ENCODE data around the gene GAL3ST3. TPM values are rescaled to one million over a fixed set of nuclear protein-coding genes. Genes with fewer than 3 reads are reported as not detected.

Gene GAL3ST3
- total RNA-seq, 2 donors from 2014 or later: 22.7 to 29.0 TPM

DNA sequence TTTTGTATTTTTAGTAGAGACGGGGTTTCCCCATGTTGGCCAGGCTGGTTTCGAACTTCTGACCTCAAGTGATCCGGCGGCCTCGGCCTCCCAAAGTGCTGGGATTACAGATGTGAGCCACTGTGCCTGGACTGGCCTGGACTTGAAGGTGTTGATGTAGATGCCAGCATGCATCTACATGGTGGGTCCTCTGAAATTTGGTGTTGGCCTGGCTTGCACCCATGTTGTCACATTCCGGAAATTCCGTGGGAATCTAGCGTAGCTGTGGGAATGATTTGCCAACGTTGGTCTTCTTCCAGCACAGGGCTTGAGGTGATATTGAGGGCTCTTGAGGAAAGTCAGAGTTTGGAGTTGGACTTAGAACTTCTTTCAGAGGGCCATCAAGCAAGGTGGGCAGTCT lies 27.6 kb upstream of the GAL3ST3 start:
- TF ChIP-seq, protein P1, sequence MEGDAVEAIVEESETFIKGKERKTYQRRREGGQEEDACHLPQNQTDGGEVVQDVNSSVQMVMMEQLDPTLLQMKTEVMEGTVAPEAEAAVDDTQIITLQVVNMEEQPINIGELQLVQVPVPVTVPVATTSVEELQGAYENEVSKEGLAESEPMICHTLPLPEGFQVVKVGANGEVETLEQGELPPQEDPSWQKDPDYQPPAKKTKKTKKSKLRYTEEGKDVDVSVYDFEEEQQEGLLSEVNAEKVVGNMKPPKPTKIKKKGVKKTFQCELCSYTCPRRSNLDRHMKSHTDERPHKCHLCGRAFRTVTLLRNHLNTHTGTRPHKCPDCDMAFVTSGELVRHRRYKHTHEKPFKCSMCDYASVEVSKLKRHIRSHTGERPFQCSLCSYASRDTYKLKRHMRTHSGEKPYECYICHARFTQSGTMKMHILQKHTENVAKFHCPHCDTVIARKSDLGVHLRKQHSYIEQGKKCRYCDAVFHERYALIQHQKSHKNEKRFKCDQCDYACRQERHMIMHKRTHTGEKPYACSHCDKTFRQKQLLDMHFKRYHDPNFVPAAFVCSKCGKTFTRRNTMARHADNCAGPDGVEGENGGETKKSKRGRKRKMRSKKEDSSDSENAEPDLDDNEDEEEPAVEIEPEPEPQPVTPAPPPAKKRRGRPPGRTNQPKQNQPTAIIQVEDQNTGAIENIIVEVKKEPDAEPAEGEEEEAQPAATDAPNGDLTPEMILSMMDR (IDR thresholded peaks at IDR 0.05): no peak
- DNase-seq (ENCODE audit: low spot score): peak; percentile 49
- no peak overlapping the region for H3K4me3 ChIP-seq
- H3K36me3 ChIP-seq: no peaks in the 10 kb centered on the region
- H3K27me3 ChIP-seq: no peaks in the 10 kb centered on the region
- peaks cover 0 to 39% of the 10 kb centered on the region in 2 donors for H3K4me1 ChIP-seq
- peak overlapping the region; percentile 46 to 65 for H3K27ac ChIP-seq
- H3K9me3 ChIP-seq: no peaks in the 10 kb centered on the region

DNA sequence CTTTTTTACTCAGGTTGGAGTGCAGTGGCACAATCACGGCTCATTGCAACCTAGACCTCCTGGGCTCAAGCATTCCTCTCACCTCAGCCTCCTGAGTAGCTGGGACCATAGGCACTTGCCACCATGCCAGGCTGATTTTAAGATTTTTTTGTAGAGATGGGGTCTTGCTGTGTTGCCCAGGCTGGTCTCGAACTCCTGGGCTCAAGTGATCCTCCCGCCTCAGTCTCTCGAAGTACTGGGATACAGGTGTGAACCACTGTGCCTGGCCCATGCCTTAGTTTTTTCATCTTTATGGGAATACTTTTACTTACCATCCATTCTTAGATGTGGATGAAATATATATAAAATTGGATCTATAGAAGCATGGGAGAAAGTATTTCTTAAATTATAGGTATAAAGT lies 26.3 kb upstream of the GAL3ST3 start:
- TF ChIP-seq, protein P1 (IDR thresholded peaks at IDR 0.05): no peak
- no peaks in the 10 kb centered on the region for H3K36me3 ChIP-seq
- no peak for DNase-seq (ENCODE audit: low spot score)

DNA sequence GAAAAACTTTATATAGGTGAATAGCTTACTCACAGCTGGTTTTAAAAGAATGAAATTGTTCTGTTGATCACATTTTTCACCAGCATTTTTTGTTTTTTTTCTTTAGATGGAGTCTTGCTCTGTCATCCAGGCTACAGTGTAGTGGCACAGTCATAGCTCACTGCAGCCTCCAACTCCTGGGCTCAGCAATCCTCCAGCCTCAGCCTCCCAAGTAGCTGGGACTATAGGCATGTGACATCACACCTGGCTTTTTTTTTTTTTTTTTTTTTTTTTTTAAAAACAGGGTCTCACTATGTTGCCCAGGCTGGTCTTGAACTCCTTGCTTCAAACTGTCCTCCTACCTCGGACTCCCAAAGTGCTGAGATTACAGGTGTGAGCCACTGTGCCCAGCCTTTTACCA lies 24.7 kb upstream of the GAL3ST3 start:
- TF ChIP-seq, protein P1 (IDR thresholded peaks at IDR 0.05): no peak
- H3K9me3 ChIP-seq: no peaks in the 10 kb centered on the region
- H3K27me3 ChIP-seq: no peaks in the 10 kb centered on the region
- H3K36me3 ChIP-seq: peaks cover 2% of the 10 kb centered on the region
- peak; percentile 18 for DNase-seq (ENCODE audit: low spot score)
- no peak overlapping the region for H3K27ac ChIP-seq
- H3K4me3 ChIP-seq: no peak overlapping the region
- peaks cover 0 to 35% of the 10 kb centered on the region in 2 donors for H3K4me1 ChIP-seq

More for the DNA sequence above, 26.3 kb upstream of the GAL3ST3 start:
- H3K4me1 ChIP-seq: peaks cover 0 to 33% of the 10 kb centered on the region in 2 donors
- no peaks in the 10 kb centered on the region for H3K9me3 ChIP-seq
- H3K4me3 ChIP-seq: no peak overlapping the region
- H3K27me3 ChIP-seq: no peaks in the 10 kb centered on the region
- H3K27ac ChIP-seq: no peak overlapping the region

DNA sequence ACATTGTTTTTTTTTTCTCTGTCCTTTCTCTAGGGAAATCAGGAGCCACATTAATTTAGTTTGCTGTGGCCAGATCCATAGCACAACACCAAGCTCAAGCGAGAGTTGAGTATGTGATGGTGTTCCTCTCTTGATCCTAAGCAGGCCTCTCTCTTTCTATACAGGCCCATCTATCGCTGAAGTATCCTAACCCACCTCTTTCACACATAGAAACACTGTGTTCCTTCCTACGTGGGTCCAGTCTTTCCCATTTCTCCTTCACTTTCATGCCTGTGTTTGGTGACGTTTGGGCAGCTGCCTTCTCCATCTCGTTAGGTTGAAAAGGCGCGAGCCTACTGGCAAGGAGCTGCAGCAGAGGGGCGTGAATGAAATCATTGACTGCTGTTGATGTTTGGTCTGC lies 23.6 kb upstream of the GAL3ST3 start:
- Histone ChIP-seq H3K27ac (peak overlapping the region in 1 of 2 donors; percentile 92), H3K4me1 (peaks cover 0 to 46% of the 10 kb centered on the region in 2 donors), H3K9me3 (no peaks in the 10 kb centered on the region), H3K27me3 (no peaks in the 10 kb centered on the region), H3K4me3 (no peak overlapping the region), H3K36me3 (peaks cover 13% of the 10 kb centered on the region)
- TF ChIP-seq, protein P1 (IDR thresholded peaks at IDR 0.05): no peak
- peak; percentile 43 for DNase-seq (ENCODE audit: low spot score)

DNA sequence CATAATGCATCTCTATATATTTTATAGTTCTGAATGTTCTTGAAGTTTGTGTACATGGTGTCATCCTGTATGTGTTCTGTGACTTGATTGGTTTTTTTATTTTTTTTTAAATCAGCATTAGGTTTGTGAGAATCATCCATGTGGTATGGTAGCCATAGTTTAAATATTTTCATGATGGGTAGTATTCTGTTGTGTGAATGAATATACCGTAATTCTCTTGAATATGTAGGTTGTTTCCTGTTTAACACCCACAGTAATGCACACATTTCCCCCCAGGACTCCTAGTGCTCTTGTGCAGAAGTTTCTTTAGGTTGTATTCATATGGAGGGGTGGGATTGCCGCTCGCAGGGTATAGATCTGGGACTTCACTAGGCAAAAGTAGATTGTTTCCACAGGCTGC lies 23.1 kb upstream of the GAL3ST3 start:
- Histone ChIP-seq H3K36me3 (peaks cover 15% of the 10 kb centered on the region), H3K4me3 (peak overlapping the region in 1 of 2 donors; percentile 67), H3K9me3 (no peaks in the 10 kb centered on the region), H3K27me3 (no peaks in the 10 kb centered on the region), H3K4me1 (peaks cover 0 to 46% of the 10 kb centered on the region in 2 donors), H3K27ac (peak overlapping the region; percentile 92 to 95)
- DNase-seq (ENCODE audit: low spot score): no peak
- TF ChIP-seq, protein P1 (IDR thresholded peaks at IDR 0.05): no peak

DNA sequence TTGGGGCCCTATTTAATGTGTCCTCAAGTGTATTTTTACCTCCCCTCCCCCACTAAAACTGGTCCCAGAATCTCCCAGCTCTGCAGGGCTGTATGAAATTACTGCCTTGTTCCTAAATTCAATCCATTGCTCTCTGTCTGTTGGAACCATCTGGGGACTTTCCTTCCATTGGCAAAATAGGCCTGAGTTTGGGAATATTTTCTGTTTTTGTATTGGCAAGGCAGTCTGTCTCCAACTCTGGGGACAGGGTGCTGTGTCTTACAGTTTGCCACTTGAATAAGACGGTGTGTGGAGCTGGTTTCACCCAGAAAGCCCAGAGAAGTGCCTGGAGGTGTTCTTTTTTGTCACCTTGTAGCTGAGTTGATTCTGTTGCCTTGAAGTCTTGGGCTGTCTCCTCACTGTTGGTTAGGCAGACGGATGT lies 22.4 kb upstream of the GAL3ST3 start:
- DNase-seq (ENCODE audit: low spot score): peak; percentile 50
- H3K36me3 ChIP-seq: peaks cover 22% of the 10 kb centered on the region
- H3K9me3 ChIP-seq: no peaks in the 10 kb centered on the region
- H3K4me1 ChIP-seq: peaks cover 0 to 41% of the 10 kb centered on the region in 2 donors
- H3K27ac ChIP-seq: peak overlapping the region; percentile 92 to 95
- peak overlapping the region; percentile 67 to 93 for H3K4me3 ChIP-seq
- TF ChIP-seq, protein P1 (IDR thresholded peaks at IDR 0.05): no peak
- H3K27me3 ChIP-seq: no peaks in the 10 kb centered on the region
